Breast epithelium (tissue), 4 donors: ENCODE results near the gene RAMP3. TPM values are rescaled to one million over a fixed set of nuclear protein-coding genes. Genes with fewer than 3 reads are reported as not detected.

ENCODE experiments used
- DNase-seq, 2 donors: peaks; one replicate each; pipeline ENCODE4 v3.0.0-alpha.2; 2019; ENCODE audit warnings: low spot score in 2 of 2
- H3K27ac ChIP-seq, 2 donors: fragments of 200-600 bp; sonication (generic) in 1 of 2; one replicate each; pipeline ENCODE4 v1.5.1; 2016 to 2019; ENCODE audit warnings: mild to moderate bottlenecking in 1 of 2
- H3K27me3 ChIP-seq, 2 donors: fragments of 200-600 bp; sonication (generic) in 1 of 2; one replicate each; pipeline versions ENCODE4 v1.5.1 to v1.6.0; 2017 to 2019; ENCODE audit warnings: control low read depth in 1 of 2, mild to moderate bottlenecking in 1 of 2
- H3K36me3 ChIP-seq: fragments of 200-600 bp; one replicate; pipeline ENCODE4 v1.5.1; 2019
- H3K4me1 ChIP-seq, 2 donors: fragments of 200-600 bp; sonication (generic); one replicate each; pipeline ENCODE4 v1.5.1; 2016 to 2019; ENCODE audit warnings: control low read depth in 1 of 2
- H3K4me3 ChIP-seq, 3 donors: fragments of 200-600 bp; sonication (generic); 1 replicate in 2 of 3; 2 replicates in 1 of 3; pipeline ENCODE4 v1.5.1; 2016 to 2019; ENCODE audit warnings: mild to moderate bottlenecking in 3 of 3, moderate library complexity in 2 of 3
- H3K9me3 ChIP-seq, 2 donors: fragments of 200-600 bp; sonication (generic) in 1 of 2; one replicate each; pipeline ENCODE4 v1.5.1; 2016 to 2019; ENCODE audit warnings: control low read depth in 1 of 2
- CTCF ChIP-seq, 3 donors: fragments of 450-650 bp; IDR thresholded peaks; one replicate each; pipeline ENCODE4 v1.5.1; 2016 to 2017; ENCODE audit warnings: antibody characterized with exemption in 3 of 3, mild to moderate bottlenecking in 3 of 3, moderate library complexity in 3 of 3
- POLR2A ChIP-seq: fragments of 450-650 bp; IDR thresholded peaks from one replicate; pipeline ENCODE4 v1.6.1; 2016; ENCODE audit warnings: antibody characterized with exemption, mild to moderate bottlenecking, moderate library complexity
- POLR2AphosphoS5 ChIP-seq, 3 donors: sonication (generic); formaldehyde crosslinking; IDR thresholded peaks; one replicate each; pipeline ENCODE4 v1.6.1; 2017; ENCODE audit warnings: antibody characterized with exemption in 3 of 3
- intact Hi-C: fragments of 100-400 bp; cut with DNase I; formaldehyde crosslinking; loops from one replicate; pipeline ENCODE4 v1.15.1; 2023; ENCODE audit warnings: low total_unique reads
- total RNA-seq, 3 donors: library from RNA; depleted of rRNA; stranded (reverse); fragments of >200 nt; gene quantifications; one replicate each; pipeline ENCODE4 v1.1.0, GENCODE V29; 2016

RAMP3 gene
- total RNA-seq, 3 donors from 2014 or later, result 11.7 to 103 (median 76.8) TPM

DNA sequence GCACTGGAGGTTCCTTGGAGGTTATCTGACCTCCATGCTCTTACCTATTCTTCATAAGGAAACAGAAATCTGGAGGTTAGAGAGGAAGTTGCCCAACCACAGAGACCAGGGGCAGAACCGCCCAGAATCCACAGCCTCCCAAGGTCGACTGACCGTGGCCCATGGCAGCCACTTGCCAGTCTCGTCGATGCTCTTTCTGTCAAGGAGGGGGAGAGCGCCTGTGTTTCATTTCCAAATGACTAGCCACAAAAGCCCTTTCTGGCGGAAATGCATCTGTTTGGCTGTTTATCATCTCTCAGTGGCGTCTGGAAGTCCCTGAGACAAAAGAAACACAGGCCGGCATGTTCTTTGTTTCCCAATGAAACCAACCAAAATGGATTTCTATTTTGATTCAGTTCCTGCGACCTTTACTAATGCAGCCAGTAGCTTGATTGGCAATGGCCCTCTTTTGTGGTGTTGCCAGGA lies 2.9 kb downstream of the RAMP3 start:
- H3K4me1 ChIP-seq, result no peaks in the 10 kb centered on the region
- H3K27ac ChIP-seq, result no peak overlapping the region
- H3K36me3 ChIP-seq, result no peaks in the 10 kb centered on the region
- peaks cover 3 to 6% of the 10 kb centered on the region in 2 donors for H3K27me3 ChIP-seq
- H3K9me3 ChIP-seq, result peaks cover 0 to 15% of the 10 kb centered on the region in 2 donors
- intact Hi-C loops, result no loop called here
- no peak for DNase-seq
- TF ChIP-seq CTCF (IDR thresholded peaks at IDR 0.05) (no peak), POLR2A (no peak), POLR2AphosphoS5 (IDR thresholded peaks at IDR 0.05) (no peak)
- no peak overlapping the region for H3K4me3 ChIP-seq

DNA sequence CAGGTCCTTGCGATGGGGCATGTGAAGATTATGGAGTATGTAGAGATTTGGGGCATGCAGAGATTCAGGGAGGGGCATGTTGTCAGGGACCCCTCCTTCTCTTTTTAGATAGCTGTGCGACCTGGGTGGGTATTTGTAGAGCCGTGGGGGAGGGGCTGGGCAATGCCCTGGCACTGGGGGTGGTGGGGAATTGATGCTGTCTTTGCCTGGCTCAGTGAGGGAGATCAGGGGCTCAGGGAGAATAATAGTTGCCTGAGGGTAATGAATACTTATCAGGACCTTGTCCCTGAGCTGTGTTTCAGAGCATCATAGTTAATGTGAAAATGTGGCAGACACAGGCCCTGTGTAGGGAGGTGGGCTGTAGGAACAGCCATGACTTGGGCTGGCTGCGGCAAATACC lies 3.5 kb downstream of the RAMP3 start:
- intact Hi-C loops, result no loop called here
- DNase-seq, result no peak
- H3K36me3 ChIP-seq, result no peaks in the 10 kb centered on the region
- peaks cover 3 to 6% of the 10 kb centered on the region in 2 donors for H3K27me3 ChIP-seq
- H3K4me3 ChIP-seq, result no peak overlapping the region
- peaks cover 0 to 15% of the 10 kb centered on the region in 2 donors for H3K9me3 ChIP-seq
- no peak overlapping the region for H3K27ac ChIP-seq
- H3K4me1 ChIP-seq, result no peaks in the 10 kb centered on the region
- TF ChIP-seq POLR2A, result no peak
- TF ChIP-seq POLR2AphosphoS5 (IDR thresholded peaks at IDR 0.05), result no peak
- TF ChIP-seq CTCF (IDR thresholded peaks at IDR 0.05), result no peak

- Histone ChIP-seq H3K4me1 (no peaks in the 10 kb centered on the region), H3K9me3 (peaks cover 0 to 15% of the 10 kb centered on the region in 2 donors), H3K27ac (no peak overlapping the region), H3K36me3 (no peaks in the 10 kb centered on the region), H3K4me3 (no peak overlapping the region), H3K27me3 (peaks cover 3 to 6% of the 10 kb centered on the region in 2 donors)
- intact Hi-C loops, result no loop called here
- no peak for TF ChIP-seq POLR2AphosphoS5 (IDR thresholded peaks at IDR 0.05)
- no peak for TF ChIP-seq POLR2A
- TF ChIP-seq CTCF (IDR thresholded peaks at IDR 0.05), result no peak
- no peak for DNase-seq
Measured at GRCh38 chr7:45161842-45162241, 4.3 kb downstream of the RAMP3 start.

DNA sequence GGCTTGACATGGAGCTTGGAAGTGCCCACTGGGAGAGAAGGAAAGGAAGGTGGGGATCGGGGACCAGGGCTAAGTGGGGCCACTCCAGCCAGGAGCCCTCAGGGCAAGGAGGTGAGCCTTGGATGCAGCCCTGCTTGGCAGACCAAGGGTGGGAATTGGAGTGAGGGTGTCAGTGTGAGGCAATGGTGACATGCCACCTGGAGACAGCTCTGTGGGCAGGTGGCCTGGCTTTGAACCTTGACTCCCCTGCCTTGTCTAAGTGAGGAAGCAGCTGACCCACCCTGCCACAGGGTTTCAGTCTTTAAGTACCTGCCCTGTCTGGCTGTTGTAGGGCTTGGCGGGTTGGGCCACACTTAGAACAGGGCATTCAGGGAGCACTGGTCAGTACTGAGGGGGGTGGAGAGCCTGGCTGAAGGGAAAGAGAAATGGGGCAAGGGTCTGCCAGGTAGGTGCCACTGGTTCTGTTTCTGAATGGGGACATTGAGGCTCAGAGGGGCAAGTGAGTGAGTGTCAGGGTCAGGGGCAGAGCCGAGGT lies 4.8 kb downstream of the RAMP3 start:
- DNase-seq, result no peak
- Histone ChIP-seq H3K36me3 (no peaks in the 10 kb centered on the region), H3K27me3 (peaks cover 3 to 5% of the 10 kb centered on the region in 2 donors), H3K27ac (no peak overlapping the region), H3K4me3 (no peak overlapping the region), H3K9me3 (peaks cover 0 to 15% of the 10 kb centered on the region in 2 donors), H3K4me1 (no peaks in the 10 kb centered on the region)
- intact Hi-C loops, result no loop called here
- TF ChIP-seq CTCF (IDR thresholded peaks at IDR 0.05), result no peak
- no peak for TF ChIP-seq POLR2AphosphoS5 (IDR thresholded peaks at IDR 0.05)
- TF ChIP-seq POLR2A, result no peak

DNA sequence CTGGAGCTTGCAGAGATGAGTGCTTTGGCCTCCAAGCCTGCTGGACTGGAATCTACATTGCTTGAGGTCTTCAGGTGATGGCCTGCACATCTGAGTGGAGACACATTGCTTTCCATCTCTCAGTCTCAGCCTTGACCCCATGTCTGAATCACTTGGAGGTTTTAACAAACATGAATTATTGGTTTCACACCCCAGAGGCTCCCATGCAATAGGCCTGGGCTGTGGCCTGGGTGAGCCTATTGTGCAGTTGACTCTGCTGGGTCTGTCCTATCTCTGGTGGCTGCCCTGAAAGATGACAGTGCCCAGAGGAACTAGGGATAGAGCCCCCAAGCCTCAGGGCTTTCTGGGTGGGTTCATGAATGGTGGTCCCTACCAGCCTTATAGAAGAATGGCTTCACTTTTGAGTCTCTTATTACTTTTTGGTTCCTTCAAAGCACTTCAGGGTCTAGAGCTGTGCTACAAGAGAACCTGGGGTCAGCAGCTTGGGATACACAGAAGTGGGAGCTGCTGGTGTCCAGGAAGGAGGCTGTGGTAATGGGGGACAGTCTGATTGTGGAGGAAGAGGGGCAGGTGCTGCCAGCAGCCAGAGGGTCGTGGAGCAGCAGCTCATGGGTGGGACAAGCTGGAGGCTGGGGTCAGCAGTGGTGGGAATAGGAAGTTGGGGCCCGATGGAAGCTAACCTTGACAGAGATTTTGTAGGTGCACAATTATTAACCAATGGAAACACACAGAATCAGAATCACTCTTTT lies 5.5 kb downstream of the RAMP3 start:
- no peak for TF ChIP-seq POLR2A
- TF ChIP-seq CTCF (IDR thresholded peaks at IDR 0.05), result no peak
- no peak for TF ChIP-seq POLR2AphosphoS5 (IDR thresholded peaks at IDR 0.05)
- Histone ChIP-seq H3K27me3 (no peaks in the 10 kb centered on the region), H3K27ac (no peak overlapping the region), H3K36me3 (no peaks in the 10 kb centered on the region), H3K4me3 (no peak overlapping the region), H3K4me1 (no peaks in the 10 kb centered on the region), H3K9me3 (peaks cover 0 to 15% of the 10 kb centered on the region in 2 donors)
- DNase-seq, result no peak
- intact Hi-C loops, result no loop called here
